Embryonic facial prominence (tissue), 1 donor: ENCODE measurements around the gene HTRA3.

Source experiments
- DNase-seq: peaks from one replicate; pipeline ENCODE4 v3.0.0-alpha.2; 2016; ENCODE audit errors: extremely low spot score

HTRA3 gene

GRCh38 chr4:8266508-8266907, 3.0 kb upstream of the HTRA3 start:
- no peak for DNase-seq

GRCh38 chr4:8267077-8267476, 2.5 kb upstream of the HTRA3 start:
- no peak for DNase-seq

GRCh38 chr4:8268211-8268610, 1.3 kb upstream of the HTRA3 start:
- DNase-seq, result no peak

- DNase-seq, result no peak
These were observed 536 bp upstream of the HTRA3 start for GRCh38 chr4:8268901-8269534.

- no peak for DNase-seq
These were observed 841 bp downstream of the HTRA3 start for GRCh38 chr4:8270418-8270771.

GRCh38 chr4:8270912-8271815, 1.6 kb downstream of the HTRA3 start:
- DNase-seq, result no peak

- DNase-seq, result no peak
These were observed 2.3 kb downstream of the HTRA3 start for GRCh38 chr4:8271821-8272220.

GRCh38 chr4:8272472-8273428, 3.2 kb downstream of the HTRA3 start:
- DNase-seq, result no peak

- DNase-seq, result no peak
These were observed 3.9 kb downstream of the HTRA3 start for GRCh38 chr4:8273450-8273849.

- DNase-seq, result no peak
These were observed 4.6 kb downstream of the HTRA3 start for GRCh38 chr4:8274066-8274652.

GRCh38 chr4:8274765-8275547, 5.4 kb downstream of the HTRA3 start:
- peak; percentile 75 for DNase-seq

GRCh38 chr4:8275548-8275910, 6.0 kb downstream of the HTRA3 start:
- DNase-seq, result no peak

- DNase-seq, result no peak
These were observed 7.0 kb downstream of the HTRA3 start for GRCh38 chr4:8276358-8277240.

- no peak for DNase-seq
These were observed 7.9 kb downstream of the HTRA3 start for GRCh38 chr4:8277356-8278008.

GRCh38 chr4:8278009-8278395, 8.4 kb downstream of the HTRA3 start:
- DNase-seq, result no peak

GRCh38 chr4:8278421-8279287, 9.1 kb downstream of the HTRA3 start:
- peak; percentile 66 for DNase-seq

GRCh38 chr4:8279321-8280157, 10.0 kb downstream of the HTRA3 start:
- DNase-seq, result no peak
